Measurements from ENCODE around the gene PCDHA3. TPM values are rescaled to one million over a fixed set of nuclear protein-coding genes. Genes with fewer than 3 reads are reported as not detected.
A peak's percentile ranks its signal among the peaks of the same experiment; 100 is the strongest.

Gene PCDHA3
- total RNA-seq (2021): 0.20 TPM in 1 of 2 replicates, not detected in the other
- long read RNA-seq, full-length matches to known transcripts: 1 of 1 reads
- long read RNA-seq, partial matches to known transcripts: 0 of 1 reads
- long read RNA-seq, other reads (novel, unspliced or antisense): 0 of 1 reads

DNA sequence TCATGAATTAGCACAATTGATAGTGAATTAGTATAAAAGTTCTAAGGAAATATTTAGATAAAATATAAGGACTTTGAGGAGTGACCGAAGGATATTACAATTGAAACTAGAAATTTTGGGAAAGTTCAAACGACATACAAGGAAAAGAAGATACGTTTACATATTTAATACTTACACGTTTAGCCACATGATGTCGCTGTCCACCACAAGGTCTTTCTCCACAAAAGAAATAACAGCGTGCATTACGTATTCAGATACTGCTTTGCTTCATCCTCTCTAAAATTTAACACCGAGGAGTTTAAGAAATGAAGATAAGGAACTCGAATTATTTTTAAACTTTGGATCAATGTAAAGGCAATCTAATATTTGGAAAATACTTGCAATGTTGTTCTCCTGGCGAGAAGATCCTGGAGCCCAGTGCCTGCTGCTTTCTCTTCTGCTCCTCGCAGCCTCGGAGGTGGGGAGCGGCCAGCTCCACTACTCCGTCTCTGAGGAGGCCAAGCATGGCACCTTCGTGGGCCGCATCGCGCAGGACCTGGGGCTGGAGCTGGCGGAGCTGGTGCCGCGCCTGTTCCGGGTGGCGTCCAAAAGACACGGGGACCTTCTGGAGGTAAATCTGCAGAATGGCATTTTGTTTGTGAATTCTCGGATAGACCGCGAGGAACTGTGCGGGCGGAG lies at the start of gene PCDHA3:
Gene PCDHA3, plus strand, starts transcription at position 242 of the 678 bp plus-strand sequence.
- TF ChIP-seq, protein P1, sequence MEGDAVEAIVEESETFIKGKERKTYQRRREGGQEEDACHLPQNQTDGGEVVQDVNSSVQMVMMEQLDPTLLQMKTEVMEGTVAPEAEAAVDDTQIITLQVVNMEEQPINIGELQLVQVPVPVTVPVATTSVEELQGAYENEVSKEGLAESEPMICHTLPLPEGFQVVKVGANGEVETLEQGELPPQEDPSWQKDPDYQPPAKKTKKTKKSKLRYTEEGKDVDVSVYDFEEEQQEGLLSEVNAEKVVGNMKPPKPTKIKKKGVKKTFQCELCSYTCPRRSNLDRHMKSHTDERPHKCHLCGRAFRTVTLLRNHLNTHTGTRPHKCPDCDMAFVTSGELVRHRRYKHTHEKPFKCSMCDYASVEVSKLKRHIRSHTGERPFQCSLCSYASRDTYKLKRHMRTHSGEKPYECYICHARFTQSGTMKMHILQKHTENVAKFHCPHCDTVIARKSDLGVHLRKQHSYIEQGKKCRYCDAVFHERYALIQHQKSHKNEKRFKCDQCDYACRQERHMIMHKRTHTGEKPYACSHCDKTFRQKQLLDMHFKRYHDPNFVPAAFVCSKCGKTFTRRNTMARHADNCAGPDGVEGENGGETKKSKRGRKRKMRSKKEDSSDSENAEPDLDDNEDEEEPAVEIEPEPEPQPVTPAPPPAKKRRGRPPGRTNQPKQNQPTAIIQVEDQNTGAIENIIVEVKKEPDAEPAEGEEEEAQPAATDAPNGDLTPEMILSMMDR (conservative IDR thresholded peaks at IDR 0.05): peak; percentile 45; the same call in 2 of the 3 replicates
- Histone ChIP-seq H3T11ph (ENCODE audit: low read length) (no peak within 1 kb of the TSS), H3K27me3 (ENCODE audit: insufficient read depth, low read length) (no peaks in the 10 kb centered on the region), H2BK20ac (ENCODE audit: low read depth, low read length, poor library complexity, severe bottlenecking) (no peak within 1 kb of the TSS), H3K56ac (ENCODE audit: insufficient read length, low read depth, low read length) (no peak within 1 kb of the TSS), H4K5ac (ENCODE audit: insufficient read length, low read depth, low read length) (no peak within 1 kb of the TSS), H3K14ac (ENCODE audit: insufficient read depth, low read length) (no peak within 1 kb of the TSS), H3K9ac (ENCODE audit: extremely low read depth, insufficient read length, low read length) (no peak within 1 kb of the TSS), H2BK5ac (ENCODE audit: insufficient read length, low read length) (no peak within 1 kb of the TSS), H4K8ac (replicated peaks; ENCODE audit: insufficient read length, low read depth, low read length) (no peak within 1 kb of the TSS), H3K4me2 (ENCODE audit: insufficient read depth, insufficient read length, low read length) (no peak within 1 kb of the TSS), H3K79me2 (ENCODE audit: insufficient read depth, low read length) (no peaks in the 10 kb centered on the region), H4K20me1 (ENCODE audit: control insufficient read depth, insufficient read depth, insufficient read length) (no peaks in the 10 kb centered on the region), H4K91ac (ENCODE audit: insufficient read length, low read depth, low read length) (no peak within 1 kb of the TSS), H3K23ac (ENCODE audit: insufficient read length, low read depth, low read length) (no peak within 1 kb of the TSS), H2BK12ac (ENCODE audit: insufficient read length, low read depth, low read length) (no peak within 1 kb of the TSS), H3K27ac (ENCODE audit: insufficient read length, low read depth, low read length) (no peak within 1 kb of the TSS), H2AFZ (ENCODE audit: low read length) (no peak within 1 kb of the TSS), H2BK120ac (ENCODE audit: low read depth, low read length, poor library complexity, severe bottlenecking) (no peak within 1 kb of the TSS), H2BK15ac (ENCODE audit: low read depth, low read length) (no peak within 1 kb of the TSS), H2AK5ac (ENCODE audit: insufficient read length, low read length) (no peak within 1 kb of the TSS), H3K9me3 (ENCODE audit: control insufficient read depth, low read depth, low read length) (no peaks in the 10 kb centered on the region), H3K23me2 (ENCODE audit: insufficient read length, low read depth, low read length, poor library complexity, severe bottlenecking) (no peaks in the 10 kb centered on the region), H3K18ac (ENCODE audit: insufficient read length, low read depth, low read length) (no peak within 1 kb of the TSS), H3K79me1 (ENCODE audit: insufficient read depth, low read depth, low read length, poor library complexity, severe bottlenecking) (no peaks in the 10 kb centered on the region), H3K4ac (ENCODE audit: low read depth, low read length) (no peak within 1 kb of the TSS), H3K4me1 (ENCODE audit: insufficient read depth, low read length) (no peaks in the 10 kb centered on the region)
- H3K27ac Mint-ChIP-seq: no peak within 1 kb of the TSS
- peaks cover 8 to 49% (median 31%) of the 10 kb centered on the region in 3 experiments for H3K36me3 Mint-ChIP-seq (ENCODE audit: insufficient read depth in 1 of 3, low read depth in 3 of 3)
- no peak for DNase-seq
- no peaks in the 10 kb centered on the region for H3K27me3 Mint-ChIP-seq (ENCODE audit: low read depth)
- H3K4me1 Mint-ChIP-seq: no peaks in the 10 kb centered on the region
- no CpG with 5 or more reads among the region's 29 CpGs for WGBS (ENCODE audit: extremely low coverage, insufficient read length, low lambda C conversion rate)
- H3K4me3 Mint-ChIP-seq: no peak within 1 kb of the TSS
- H3K9me3 Mint-ChIP-seq: peaks cover 49 to 54% of the 10 kb centered on the region in 2 experiments
